NCI-H2196 (cell line): ENCODE measurements around the gene NUTM2A.
"Not testable (repeated sequence)": the region's sequence is repeated elsewhere in the genome, so short reads cannot be mapped to it uniquely, and the experiment has no call there.

ENCODE experiments used
- DNase-seq: peaks from one replicate; lab custom pipeline; 2025; ENCODE audit not compliant: unreplicated experiment; lab: John Stamatoyannopoulos, UW

Gene NUTM2A, protein sequence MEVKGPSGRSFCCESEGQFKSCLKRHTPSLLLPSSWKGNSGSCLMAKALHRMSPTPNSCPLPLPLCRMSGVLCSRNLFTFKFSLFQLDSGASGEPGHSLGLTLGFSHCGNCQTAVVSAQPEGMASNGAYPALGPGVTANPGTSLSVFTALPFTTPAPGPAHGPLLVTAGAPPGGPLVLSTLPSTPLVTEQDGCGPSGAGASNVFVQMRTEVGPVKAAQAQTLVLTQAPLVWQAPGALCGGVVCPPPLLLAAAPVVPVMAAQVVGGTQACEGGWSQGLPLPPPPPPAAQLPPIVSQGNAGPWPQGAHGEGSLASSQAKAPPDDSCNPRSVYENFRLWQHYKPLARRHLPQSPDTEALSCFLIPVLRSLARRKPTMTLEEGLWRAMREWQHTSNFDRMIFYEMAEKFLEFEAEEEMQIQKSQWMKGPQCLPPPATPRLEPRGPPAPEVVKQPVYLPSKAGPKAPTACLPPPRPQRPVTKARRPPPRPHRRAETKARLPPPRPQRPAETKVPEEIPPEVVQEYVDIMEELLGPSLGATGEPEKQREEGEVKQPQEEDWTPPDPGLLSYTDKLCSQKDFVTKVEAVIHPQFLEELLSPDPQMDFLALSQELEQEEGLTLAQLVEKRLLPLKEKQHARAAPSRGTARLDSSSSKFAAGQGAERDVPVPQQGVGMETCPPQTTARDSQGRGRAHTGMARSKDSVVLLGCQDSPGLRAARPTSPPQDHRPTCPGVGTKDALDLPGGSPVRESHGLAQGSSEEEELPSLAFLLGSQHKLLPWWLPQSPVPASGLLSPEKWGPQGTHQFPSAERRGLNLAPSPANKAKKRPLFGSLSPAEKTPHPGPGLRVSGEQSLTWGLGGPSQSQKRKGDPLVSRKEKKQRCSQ

DNA sequence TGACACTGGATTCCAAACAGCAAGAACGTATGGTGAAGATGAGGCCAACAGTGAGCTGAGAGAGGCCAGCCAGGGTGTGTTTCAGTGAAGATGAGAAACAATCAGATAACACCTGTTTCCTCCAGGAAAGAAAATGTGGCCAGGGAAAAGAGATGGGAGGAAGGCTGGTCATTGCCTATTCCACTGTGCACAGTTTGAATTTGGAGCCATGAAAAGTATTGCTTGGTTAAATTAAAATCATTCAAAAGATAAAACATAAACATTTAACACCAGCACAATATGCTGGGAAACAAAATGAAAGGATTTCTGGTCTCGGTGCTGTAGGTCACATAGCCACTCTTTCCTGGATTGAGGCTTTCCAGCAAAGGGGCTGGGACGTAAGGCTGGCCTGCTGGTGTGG is at the start of gene NUTM2A:
NUTM2A (plus strand) TSS at position 301 of the 400 bp plus-strand sequence. CDS start 383 bp downstream, outside the sequence.
- not testable (repeated sequence) for DNase-seq

DNA sequence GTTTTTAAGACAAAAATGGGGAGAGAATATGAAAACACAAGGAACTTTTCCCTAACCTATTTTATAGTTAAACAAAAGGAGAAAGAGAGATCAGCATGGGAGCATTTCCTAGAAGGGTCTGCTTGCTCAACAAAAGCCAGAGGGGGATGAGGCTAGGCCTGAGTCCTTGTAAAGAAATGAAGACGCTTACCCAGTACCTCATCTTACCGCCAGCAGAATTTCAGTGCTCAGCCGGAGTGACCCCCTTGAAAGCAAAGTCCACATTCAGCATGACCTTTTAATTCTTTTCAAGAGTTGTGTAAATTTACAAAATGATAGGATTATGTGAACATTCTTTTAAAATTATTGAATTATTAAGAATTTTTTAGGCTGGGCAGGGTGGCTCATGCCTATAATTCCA is 47.7 kb upstream of the NUTM2A start:
- not testable (repeated sequence) for DNase-seq

- not testable (repeated sequence) for DNase-seq
Measured at GRCh38 chr10:87184421-87184820, 40.8 kb upstream of the NUTM2A start.

GRCh38 chr10:87186016-87186415 is 39.2 kb upstream of the NUTM2A start:
- DNase-seq: not testable (repeated sequence)

DNA sequence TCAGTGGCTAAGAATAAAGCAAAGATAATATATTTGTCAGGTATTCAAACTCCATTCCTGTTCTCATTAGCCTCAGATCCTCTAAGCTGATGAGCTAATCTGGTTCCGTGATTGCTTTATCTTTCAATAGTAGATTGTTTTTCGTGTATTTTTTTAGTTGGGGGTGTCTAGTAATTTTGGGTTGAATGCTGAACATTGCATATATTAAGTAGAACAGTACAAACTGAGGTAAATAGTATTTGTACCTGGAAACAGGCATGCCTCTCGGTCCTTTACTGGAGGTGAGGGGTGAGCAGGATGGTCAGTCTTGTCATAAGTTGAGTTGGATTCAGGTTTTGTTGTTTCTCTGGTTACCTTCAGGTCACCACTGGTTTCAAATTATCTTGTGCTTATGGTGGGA is 37.7 kb upstream of the NUTM2A start:
- not testable (repeated sequence) for DNase-seq

GRCh38 chr10:87191841-87192240 is 33.4 kb upstream of the NUTM2A start:
- DNase-seq: not testable (repeated sequence)

DNA sequence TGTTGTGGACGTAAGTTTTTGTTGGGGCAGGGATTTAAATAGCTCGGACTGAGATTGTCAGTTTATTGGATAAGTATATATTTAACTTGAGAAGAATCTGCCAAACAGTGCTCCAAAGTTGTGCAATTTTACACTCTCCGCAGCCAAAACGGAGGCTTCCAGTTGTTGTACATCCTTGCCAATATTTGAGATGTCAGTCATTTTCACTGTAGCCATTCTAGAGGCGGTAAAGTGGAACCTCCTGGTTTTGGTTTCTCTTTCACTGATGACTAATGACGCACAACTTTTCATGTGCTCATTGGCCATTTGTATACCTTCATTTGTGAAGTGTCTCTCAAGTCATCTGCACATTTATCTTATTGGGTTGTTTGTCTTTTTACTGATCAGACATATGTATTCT is 24.3 kb upstream of the NUTM2A start:
- not testable (repeated sequence) for DNase-seq

DNA sequence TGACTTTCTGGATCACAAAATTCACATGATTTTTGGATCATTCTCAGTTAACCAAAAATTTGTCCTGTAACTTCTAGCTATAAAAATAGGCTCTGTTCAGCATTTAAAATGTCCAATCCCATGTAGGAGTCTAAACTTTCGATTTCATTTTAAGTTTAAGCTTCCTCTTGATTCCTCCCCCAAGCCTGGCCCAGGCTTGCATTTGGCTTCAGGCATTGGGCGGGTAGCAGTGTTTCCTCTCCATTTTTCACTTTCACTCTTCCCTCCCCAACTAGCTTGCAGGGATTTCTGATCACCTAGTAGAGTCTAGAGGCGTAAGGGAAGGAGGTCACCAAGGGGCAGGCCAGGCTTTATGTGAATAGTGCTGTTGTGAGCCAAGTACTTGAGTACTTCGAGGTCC is 20.4 kb upstream of the NUTM2A start:
- not testable (repeated sequence) for DNase-seq

- DNase-seq: not testable (repeated sequence)
Measured at GRCh38 chr10:87206922-87207321, 18.3 kb upstream of the NUTM2A start.

DNA sequence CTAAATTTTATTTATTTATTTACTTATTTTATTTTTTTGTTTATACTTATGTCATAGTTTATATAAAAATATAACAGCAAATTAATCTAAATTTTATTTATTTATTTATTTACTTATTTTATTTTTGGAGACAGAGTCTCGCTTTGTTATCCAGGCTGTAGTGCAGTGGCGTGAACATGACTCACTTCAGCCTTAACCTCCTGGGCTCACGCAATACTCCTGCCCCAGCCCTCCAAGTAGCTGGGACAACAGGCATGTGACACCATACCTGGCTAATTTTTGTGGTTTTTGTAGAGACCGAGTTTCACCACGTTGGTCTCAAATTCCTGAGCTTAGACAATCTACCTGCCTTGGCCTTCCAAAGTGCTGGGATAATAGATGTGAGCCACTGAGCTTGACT is 14.9 kb upstream of the NUTM2A start:
- not testable (repeated sequence) for DNase-seq

- not testable (repeated sequence) for DNase-seq
Measured at GRCh38 chr10:87211848-87212247, 13.4 kb upstream of the NUTM2A start.

- DNase-seq: not testable (repeated sequence)
Measured at GRCh38 chr10:87213150-87213765, 12.0 kb upstream of the NUTM2A start.

GRCh38 chr10:87213806-87214205 is 11.4 kb upstream of the NUTM2A start:
- not testable (repeated sequence) for DNase-seq

DNA sequence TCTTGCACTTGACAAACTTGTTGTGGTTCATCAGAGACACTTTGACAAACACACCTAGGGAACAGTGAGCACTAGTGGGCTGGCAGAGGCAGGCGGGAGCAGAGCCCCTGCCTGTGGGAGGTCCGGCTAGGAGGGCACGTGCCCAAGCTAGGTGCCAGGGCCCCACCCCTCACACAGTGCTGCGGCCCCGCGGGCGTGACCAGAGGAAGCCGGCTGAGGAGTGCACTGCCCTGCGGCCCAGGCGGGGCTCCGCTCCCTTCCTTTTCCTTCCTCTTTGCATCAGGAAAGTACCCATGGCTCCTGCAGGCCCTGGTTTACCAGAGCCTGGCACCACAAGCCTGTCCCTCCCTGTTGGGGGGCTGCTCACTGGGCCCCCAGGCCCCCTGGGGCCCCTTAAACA is 9.1 kb upstream of the NUTM2A start:
- not testable (repeated sequence) for DNase-seq

- not testable (repeated sequence) for DNase-seq
Measured at GRCh38 chr10:87219370-87219769, 5.9 kb upstream of the NUTM2A start.

DNA sequence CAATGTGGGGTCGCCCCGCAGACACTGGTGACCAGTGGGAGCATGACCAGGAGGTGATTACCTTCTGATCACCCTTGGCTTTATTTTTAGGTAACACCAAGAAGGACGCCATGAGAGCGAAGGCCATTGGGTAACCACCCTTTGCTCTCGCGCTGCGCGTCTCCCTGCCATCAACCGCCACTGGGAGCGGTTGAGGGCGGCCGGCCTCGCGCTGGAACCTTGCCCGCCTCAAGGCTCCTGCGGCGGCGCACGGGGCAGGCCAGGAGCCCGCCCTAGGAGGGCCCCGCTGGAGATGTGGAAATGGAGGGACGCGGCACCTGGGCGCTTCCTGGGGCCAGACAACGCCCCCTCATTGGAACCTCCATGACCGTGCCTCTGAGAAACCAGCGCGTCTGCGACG is 2.5 kb upstream of the NUTM2A start:
- not testable (repeated sequence) for DNase-seq

DNA sequence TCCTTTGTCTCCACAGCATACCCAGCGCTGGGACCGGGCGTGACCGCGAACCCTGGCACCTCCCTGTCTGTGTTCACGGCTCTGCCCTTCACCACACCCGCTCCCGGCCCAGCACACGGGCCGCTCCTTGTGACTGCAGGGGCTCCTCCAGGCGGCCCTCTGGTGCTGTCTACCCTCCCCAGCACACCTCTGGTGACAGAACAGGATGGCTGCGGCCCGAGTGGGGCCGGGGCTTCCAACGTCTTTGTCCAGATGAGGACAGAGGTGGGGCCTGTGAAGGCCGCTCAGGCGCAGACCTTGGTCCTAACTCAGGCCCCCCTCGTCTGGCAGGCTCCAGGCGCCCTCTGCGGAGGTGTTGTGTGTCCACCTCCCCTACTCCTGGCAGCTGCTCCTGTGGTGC is 3.0 kb downstream of the NUTM2A start:
- DNase-seq: not testable (repeated sequence)

DNA sequence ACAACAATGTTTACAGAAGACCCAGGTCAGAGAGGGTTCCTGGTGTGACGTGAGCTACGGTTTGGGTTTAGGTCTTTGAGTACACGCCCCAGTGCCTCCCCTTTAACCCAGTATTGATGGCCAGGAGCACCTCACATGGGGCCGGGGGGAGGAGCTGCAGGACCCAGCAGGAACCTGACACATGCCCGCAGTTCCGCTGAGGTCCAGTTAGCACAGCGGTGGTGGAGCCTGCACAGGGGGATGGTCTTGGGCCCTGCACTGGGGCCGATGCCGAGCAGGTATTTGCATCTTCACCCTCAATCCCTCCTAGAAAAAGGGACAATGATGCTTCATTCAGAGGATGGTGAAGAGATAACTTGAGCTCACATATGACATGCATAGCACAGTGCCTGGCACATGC is 4.0 kb downstream of the NUTM2A start:
- not testable (repeated sequence) for DNase-seq

GRCh38 chr10:87234854-87235253 is 9.6 kb downstream of the NUTM2A start:
- not testable (repeated sequence) for DNase-seq

DNA sequence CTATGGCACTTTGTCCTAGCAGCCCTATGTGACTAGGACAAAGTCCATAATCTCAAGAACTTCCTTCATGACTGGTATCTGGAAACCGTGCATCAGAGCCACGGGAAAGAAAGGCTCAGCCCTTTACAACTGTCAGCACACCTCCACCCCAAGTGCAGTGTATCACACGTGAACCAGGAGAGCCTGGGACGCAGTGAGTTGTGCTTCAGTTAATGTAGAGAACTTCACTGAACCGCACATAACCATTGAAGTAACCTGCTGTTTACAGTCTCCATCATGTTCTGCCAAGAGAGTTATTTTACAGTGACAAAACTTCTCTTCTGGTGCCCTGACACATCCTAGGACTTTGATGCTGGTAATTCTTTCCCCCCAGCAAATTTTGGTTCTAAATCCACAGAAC is 12.0 kb downstream of the NUTM2A start:
- not testable (repeated sequence) for DNase-seq

DNA sequence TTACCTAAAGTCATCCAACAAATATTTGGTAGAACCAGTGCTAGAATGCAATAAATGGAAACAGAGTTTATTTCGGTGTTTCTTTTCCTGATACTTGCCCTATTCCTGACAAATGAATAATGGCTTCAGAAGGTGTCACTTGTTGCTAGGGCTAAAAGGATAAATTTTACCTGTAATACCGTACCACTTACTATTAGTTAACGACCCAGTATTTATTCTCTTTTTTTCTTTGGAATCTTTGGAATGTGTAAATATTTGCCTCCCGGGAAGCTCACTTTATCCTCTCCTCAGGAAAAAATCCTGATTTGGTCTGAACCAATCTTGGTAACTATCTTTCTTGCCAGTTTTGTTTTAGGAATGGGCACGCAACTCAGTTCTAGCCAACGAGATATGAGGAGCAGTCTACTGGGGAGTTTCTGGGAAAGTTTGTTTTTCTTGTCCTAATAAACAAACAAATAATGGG is 14.1 kb downstream of the NUTM2A start:
- DNase-seq: not testable (repeated sequence)
